Dedifferentiated amniotic fluid mesenchymal stem cell (primary cell): Measurements from ENCODE around the gene EFHC1.
"Not testable (repeated sequence)": the region's sequence is repeated elsewhere in the genome, so short reads cannot be mapped to it uniquely, and the experiment has no call there.

ENCODE experiments used
- DNase-seq: peaks from one replicate; pipeline ENCODE4 v3.0.0-alpha.2; 2016; ENCODE audit errors: extremely low spot score

Gene EFHC1

GRCh38 chr6:52438926-52439325 is 18.8 kb downstream of the EFHC1 start:
- no peak for DNase-seq

GRCh38 chr6:52454556-52454955 is 34.4 kb downstream of the EFHC1 start:
- DNase-seq: no peak

- no peak for DNase-seq
Measured at GRCh38 chr6:52457096-52457495, 37.0 kb downstream of the EFHC1 start.

DNA sequence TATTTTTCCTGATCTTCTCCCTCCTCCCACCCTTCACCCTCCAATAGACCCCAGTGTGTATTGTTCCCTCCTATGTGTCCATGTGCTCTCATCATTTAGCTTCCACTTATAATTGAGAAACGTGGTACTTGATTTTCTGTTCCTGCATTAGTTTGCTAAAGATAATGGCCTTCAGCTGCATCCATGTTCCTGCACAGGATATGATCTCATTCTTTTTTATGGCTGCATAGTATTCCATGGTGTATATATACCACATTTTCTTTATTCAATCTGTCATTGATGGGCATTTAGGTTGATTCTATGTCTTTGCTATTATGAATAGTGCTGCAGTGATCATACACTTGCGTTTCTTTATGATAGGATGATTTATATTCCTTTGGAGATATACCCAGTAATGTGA is 41.1 kb downstream of the EFHC1 start:
- DNase-seq: not testable (repeated sequence)

DNA sequence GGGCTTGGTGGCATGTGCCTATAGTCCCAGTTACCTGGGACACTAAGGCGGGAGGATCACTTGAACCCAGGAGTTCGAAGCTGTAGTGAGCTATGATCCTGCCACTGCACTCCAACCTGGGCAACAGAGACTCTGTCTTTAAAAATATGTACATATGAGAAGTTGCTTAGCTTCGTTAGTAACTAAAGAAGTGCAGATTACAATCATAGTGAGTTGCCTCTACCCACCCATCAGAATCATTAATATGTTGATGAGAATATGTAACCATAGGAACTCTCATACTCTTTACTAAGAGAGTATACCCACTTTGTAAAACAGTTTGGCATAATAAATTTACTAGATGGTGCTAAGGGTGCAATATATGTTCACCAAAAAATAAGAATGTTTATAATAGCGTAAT is 54.0 kb downstream of the EFHC1 start:
- DNase-seq: no peak

DNA sequence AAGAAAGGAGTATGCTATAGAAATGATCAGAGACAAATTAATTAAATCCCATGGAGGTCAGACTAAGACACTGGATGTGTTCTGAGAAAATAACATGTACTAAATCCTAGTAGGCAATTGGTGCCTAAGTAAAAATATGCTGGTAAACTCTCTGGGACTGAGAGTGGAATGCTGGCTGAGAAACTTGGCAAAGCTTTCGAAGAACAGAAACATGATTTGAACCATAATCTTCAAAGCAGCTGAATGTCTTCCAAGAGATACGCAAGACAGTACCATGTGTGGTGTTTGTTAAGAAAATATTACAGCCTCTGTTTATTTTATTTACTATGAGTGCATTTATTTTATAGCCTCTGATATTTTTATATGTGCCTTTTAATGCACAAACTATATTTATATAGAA is 55.2 kb downstream of the EFHC1 start:
- no peak for DNase-seq

- no peak for DNase-seq
Measured at GRCh38 chr6:52482903-52483670, 62.9 kb downstream of the EFHC1 start.

DNA sequence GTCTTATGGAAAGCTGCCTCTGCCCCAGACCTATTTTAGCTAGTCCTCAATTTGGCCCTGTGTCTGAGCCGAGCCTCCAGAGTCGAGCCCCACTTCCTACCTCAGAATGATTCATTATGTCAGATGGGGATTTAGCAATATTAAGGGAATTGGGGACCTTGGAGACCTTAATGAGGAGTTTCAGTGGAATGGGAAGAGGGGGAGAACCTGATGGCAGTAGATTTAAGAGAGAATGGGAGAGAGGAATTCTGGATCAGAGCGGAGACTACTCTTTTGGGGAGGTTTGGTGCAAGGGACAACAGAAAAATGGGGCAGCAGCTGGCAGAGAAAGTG is 63.5 kb downstream of the EFHC1 start:
- DNase-seq: no peak

- no peak for DNase-seq
Measured at GRCh38 chr6:52489881-52490280, 69.7 kb downstream of the EFHC1 start.

- DNase-seq: no peak
Measured at GRCh38 chr6:52491203-52492069, 71.3 kb downstream of the EFHC1 start.

DNA sequence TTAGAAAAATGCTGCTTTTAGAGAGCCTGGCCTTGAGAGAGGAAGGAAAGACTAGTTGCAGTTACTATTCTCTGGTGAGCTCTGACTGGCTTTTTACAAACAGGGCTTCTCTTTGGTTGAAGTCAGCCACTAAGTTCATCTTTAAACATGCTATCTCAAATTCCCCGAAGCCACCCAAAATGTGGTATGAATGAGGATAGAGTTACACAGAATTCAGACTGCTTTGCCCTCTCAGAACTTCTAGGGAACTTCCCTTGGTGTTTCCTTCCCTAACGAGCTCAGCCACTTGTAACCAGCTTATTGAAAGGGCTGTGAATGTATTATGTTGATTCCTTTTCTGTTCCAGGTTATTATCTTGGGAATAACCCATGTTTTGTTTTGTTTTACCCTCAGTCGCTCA is 73.5 kb downstream of the EFHC1 start:
- DNase-seq: no peak

- no peak for DNase-seq
Measured at GRCh38 chr6:52494298-52495072, 74.3 kb downstream of the EFHC1 start.

DNA sequence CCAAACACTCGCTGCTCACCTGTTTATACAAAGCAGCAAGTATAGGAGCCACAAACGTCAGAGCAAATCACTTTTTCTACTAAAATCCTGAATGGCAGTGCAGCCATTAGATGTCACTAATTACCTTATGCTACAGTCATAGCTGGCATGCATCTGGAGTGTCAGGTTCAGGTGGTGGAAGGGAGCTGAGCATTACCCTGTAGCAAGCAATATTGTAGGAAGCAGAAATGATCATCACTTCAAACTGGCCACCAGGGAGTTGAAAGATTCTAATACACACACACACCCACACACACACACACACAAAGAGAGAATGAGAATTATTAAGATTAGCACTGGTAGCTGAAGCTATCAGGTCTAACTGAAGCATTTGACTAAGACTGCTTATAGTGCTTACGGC is 75.8 kb downstream of the EFHC1 start:
- no peak for DNase-seq

DNA sequence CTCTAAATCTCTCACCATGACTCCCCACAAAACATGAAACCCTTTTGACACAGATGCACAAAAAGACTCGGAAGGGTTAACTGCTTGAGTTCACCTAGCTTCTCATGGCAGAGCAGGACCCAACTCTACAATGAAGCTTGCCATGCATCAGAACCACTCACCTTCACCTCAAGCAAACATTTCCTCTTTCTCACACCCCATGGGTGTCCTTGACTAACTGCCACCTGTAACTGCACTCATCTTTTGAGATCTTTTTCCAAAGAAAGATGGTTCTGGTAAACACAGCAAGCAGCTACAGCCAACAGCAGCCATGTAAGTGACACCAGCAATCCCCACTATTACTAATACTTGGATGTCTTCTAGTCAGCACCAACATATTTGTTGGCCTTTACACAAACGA is 76.5 kb downstream of the EFHC1 start:
- DNase-seq: no peak

DNA sequence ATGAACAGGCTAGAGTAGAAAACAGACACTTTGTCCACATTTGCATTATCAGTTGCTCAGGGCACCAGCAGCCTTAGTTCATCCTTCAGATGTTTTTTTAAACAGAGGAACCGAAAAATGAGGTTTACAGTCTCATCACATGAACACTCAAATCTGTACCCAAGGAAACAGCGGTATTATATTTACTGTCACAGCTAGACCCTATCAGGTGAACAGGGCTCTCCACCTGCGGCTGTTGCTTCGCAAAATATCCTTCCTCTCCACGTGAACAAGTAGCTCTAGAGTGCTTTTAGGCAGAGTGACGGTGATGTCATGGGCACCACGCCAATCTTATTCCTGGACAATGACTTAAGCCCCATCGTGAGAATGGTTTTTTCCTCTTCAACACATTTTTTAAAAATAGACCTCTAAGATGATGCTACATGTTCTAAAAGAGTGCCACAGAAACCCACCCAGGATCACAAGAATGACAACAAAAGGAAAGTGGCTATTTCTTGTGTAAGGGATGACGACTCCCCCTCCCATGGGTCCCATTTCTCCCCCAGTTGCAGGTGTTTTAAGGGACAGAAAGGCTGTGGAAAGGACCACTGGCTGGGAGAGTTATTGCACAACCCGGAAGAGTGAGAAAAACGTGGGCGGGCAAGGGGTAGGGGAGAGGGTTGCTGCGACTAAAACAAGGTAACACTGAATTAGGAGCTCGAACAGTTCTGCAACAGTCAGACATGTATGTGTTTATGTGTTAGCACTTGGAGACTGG is 77.7 kb downstream of the EFHC1 start:
- DNase-seq: no peak

- no peak for DNase-seq
Measured at GRCh38 chr6:52498538-52499017, 78.4 kb downstream of the EFHC1 start.

GRCh38 chr6:52499026-52499425 is 78.9 kb downstream of the EFHC1 start:
- DNase-seq: no peak

GRCh38 chr6:52499681-52500236 is 79.6 kb downstream of the EFHC1 start:
- no peak for DNase-seq

GRCh38 chr6:52500238-52501129 is 80.3 kb downstream of the EFHC1 start:
- no peak for DNase-seq

DNA sequence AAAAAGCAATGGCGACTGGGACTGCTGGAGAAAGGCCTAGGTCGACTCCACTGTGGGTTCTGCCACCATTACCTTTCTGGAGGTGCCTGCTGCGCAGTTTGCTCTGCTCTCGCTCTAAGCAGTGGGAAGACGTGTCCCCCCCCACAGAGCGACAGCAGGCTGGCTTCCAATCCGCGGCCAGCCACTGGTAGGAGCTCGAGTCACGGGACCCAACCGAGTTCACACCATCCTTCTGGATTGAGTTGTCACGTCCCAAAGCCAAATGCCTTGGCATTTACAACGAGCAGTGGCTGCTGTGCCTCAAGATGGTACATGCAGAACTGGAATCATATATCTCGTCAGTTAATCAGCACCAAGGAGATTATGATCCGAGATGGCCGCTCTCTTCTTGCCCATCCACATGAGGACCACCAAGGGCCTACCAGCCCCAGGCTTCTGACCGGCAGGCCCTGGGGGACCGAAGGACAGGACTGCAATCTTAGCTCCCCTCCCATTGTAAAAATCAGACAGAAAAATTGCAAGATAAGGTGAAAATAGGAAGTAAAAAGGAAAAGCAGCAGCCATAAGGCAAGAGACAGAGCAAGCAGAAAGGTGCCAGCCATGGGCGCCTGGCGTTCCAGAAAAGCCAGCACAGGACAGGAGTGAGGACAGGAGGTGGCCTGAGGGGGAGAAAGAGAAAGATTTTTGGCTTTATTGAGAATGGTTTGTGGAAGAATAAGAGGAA is 82.3 kb downstream of the EFHC1 start:
- DNase-seq: no peak
